GM21529 (cell line): Measurements from ENCODE around the gene KDM3A.

Experiments used
- ATAC-seq: cut with Tn5 transposase; IDR thresholded peaks from one replicate; pipeline ENCODE4 v1.9.1; 2021; ENCODE audit not compliant: unreplicated experiment

The KDM3A gene

GRCh38 chr2:86512892-86513291 lies 71.7 kb downstream of the KDM3A start:
- no peak for ATAC-seq

GRCh38 chr2:86513948-86514660 lies 72.9 kb downstream of the KDM3A start:
- no peak for ATAC-seq

GRCh38 chr2:86518481-86518880 lies 77.3 kb downstream of the KDM3A start:
- ATAC-seq = no peak

- no peak for ATAC-seq
Measured at GRCh38 chr2:86519349-86519748, 78.2 kb downstream of the KDM3A start.

- ATAC-seq = no peak
Measured at GRCh38 chr2:86520153-86520552, 79.0 kb downstream of the KDM3A start.

GRCh38 chr2:86521922-86522321 lies 80.8 kb downstream of the KDM3A start:
- no peak for ATAC-seq

GRCh38 chr2:86522711-86523110 lies 81.5 kb downstream of the KDM3A start:
- ATAC-seq = no peak

- no peak for ATAC-seq
Measured at GRCh38 chr2:86523491-86523890, 82.3 kb downstream of the KDM3A start.

- no peak for ATAC-seq
Measured at GRCh38 chr2:86525421-86526340, 84.5 kb downstream of the KDM3A start.

GRCh38 chr2:86533589-86533988 lies 92.4 kb downstream of the KDM3A start:
- ATAC-seq = no peak

- ATAC-seq = no peak
Measured at GRCh38 chr2:86541334-86541733, 100.2 kb downstream of the KDM3A start.
